Epithelial cell of esophagus (primary cell): Measurements from ENCODE around the gene SCAPER.
"Not testable (repeated sequence)": the region's sequence is repeated elsewhere in the genome, so short reads cannot be mapped to it uniquely, and the experiment has no call there.

Experiments used
- DNase-seq: peaks from one replicate; pipeline ENCODE4 v3.0.0; 2010; ENCODE audit warnings: low read depth
- H3K4me3 ChIP-seq: 2 replicates; pipeline ENCODE4 v1.5.1; 2011; ENCODE audit warnings: mild to moderate bottlenecking, low read length, control low read depth
- TF ChIP-seq, protein P1 (sequence below): IDR thresholded peaks from 2 replicates; pipeline ENCODE4 v1.5.1; 2011; ENCODE audit warnings: low read depth, mild to moderate bottlenecking, low read length, control low read depth, inconsistent platforms; ENCODE audit not compliant: insufficient read depth; ENCODE audit errors: missing control alignments

SCAPER gene

DNA sequence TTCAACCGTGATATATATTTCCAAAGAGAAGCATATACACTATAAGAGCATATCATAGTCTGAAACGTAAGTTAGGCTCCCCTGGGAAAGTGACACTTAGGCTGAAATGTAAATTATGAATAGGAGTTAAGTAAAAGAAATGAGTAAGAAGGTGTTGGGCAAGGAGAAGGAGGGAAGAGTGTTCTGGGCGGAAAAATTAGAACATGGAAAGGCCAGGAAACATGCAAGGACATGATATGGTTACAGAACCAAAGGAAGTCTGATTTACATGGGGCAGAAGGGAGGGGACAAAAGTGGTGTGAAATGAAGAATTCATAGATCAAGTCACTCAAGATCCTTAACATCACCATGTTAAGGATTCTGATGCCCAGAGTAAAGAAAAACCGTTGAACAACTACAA, 75.2 kb downstream of the SCAPER start:
- TF ChIP-seq, protein P1, sequence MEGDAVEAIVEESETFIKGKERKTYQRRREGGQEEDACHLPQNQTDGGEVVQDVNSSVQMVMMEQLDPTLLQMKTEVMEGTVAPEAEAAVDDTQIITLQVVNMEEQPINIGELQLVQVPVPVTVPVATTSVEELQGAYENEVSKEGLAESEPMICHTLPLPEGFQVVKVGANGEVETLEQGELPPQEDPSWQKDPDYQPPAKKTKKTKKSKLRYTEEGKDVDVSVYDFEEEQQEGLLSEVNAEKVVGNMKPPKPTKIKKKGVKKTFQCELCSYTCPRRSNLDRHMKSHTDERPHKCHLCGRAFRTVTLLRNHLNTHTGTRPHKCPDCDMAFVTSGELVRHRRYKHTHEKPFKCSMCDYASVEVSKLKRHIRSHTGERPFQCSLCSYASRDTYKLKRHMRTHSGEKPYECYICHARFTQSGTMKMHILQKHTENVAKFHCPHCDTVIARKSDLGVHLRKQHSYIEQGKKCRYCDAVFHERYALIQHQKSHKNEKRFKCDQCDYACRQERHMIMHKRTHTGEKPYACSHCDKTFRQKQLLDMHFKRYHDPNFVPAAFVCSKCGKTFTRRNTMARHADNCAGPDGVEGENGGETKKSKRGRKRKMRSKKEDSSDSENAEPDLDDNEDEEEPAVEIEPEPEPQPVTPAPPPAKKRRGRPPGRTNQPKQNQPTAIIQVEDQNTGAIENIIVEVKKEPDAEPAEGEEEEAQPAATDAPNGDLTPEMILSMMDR = no peak
- peak; percentile 85 for DNase-seq
- no peak overlapping the region for H3K4me3 ChIP-seq

DNA sequence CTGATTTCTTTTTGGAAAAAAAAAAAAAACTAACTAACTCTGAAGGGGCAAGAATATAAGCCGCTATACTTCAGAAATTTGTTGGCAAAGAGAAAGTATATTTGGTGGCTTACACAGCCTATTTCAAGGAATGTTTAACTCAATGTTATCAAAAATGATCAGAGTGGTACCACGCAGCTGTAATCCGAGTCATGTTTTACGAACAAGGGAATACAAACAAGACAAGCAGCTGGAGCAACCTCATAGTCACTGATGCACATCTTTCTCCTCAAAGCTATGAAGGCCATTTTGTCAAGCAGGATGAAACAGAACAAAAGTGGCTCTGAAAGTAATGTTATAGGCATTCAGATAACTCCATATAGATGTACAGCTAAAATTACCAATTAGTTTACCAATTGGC, 81.2 kb downstream of the SCAPER start:
- TF ChIP-seq, protein P1 = no peak
- no peak overlapping the region for H3K4me3 ChIP-seq
- no peak for DNase-seq

DNA sequence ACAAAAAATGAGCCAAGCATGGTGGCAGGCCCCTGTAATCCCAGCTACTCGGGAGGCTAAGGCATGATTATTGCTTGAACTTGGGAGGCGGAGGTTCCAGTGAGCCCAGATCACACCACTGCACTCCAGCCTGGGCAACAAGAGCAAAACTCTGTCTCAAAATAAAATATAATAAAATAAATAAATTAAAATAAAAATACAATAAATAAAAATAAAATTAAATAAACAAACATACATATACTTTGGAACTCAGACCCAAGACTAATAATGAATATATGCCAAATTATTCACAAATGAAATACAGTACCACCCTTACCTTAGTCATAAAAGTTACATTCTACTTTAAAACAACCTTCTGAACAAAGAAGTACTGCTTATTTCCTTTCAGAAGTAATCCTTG, 81.8 kb downstream of the SCAPER start:
- TF ChIP-seq, protein P1 = no peak
- no peak for DNase-seq
- no peak overlapping the region for H3K4me3 ChIP-seq

DNA sequence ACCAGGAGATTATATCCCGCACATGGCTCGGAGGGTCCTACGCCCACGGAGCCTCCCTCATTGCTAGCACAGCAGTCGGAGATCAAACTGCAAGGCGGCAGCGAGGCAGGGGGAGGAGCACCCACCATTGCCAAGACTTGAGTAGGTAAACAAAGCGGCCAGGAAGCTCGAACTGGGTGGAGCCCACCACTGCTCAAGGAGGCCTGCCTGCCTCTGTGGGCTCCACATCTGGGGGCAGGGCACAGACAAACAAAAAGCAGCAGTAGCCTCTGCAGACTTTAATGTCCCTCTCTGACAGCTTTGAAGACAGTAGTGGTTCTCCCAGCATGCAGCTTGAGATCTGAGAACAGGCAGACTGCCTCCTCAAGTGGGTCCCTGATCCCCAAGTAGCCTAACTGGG, 86.2 kb downstream of the SCAPER start:
- DNase-seq, H3K4me3 ChIP-seq: not testable (repeated sequence)

DNA sequence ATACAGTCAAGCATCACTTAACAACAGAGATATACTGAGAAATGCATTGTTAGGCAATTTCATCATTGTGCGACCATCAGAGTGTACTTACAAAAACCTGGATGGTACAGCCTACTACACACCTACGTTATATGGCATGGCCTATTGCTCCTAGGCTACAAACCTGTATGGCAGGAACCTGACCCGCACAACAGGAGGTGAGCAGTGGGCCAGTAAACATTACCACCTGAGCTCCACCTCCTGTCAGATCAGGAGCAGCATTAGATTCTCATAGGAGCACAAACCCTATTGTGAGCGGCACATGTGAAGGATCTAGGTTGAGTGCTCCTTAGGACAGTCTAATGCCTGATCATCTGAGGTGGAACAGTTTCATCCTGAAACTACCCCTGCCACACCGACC, 89.7 kb downstream of the SCAPER start:
- TF ChIP-seq, protein P1 = no peak
- no peak overlapping the region for H3K4me3 ChIP-seq
- no peak for DNase-seq

DNA sequence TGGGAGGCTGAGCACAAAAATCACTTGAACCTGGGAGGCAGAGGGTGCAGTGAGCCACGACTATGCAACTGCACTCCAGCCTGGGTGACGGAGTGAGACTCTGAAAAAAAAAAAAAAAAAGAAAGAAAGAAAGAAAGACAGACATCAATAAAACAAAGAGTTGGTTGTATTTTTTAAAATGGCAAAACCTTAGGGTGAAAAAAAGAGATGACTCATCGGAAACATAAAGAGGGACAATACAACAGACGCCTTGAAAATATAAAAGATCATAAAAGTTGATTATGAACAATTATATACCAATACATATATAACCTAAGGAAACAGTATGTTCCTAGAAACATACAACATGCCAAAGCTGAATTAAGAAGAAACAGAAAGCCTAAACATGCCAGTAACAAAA, 92.8 kb downstream of the SCAPER start:
- TF ChIP-seq, protein P1 = no peak
- no peak for DNase-seq
- no peak overlapping the region for H3K4me3 ChIP-seq

DNA sequence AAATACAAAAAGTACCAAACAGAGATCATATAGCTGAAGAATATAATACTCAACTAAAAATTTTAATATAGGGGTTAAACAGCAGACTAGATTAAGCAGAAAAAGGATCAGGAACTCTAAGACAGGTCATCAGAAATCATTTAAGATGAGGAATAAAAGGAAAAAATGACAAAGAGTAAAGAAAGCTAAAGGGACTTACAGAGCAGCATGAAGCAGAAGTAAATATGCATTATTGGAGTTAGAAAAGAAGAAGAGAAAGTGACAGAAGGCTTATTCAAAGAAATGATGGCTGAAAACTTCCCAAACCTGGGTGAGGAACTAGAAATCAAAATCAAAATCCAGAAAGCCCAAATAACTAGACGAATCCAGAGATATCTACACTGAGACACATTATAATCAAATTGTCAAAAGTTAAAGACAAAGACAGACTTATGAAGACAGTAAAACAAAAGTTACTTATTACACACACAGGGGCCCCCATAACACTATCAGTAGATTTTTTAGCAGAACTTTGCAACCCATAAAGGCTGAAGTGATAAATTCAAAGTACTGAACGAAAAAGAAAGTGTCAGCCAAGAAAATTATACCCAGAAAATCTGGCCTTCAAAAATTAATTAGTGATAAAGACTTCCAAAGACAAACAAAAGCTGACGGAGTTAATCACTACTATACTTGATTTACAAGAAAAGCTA, 95.6 kb downstream of the SCAPER start:
- TF ChIP-seq, protein P1 = no peak
- no peak overlapping the region for H3K4me3 ChIP-seq
- DNase-seq = no peak
